HepG2 (cell line): ENCODE results near the gene PXMP4. TPM values are rescaled to one million over a fixed set of nuclear protein-coding genes. Genes with fewer than 3 reads are reported as not detected.
A peak's percentile ranks its signal among the peaks of the same experiment; 100 is the strongest.

Source experiments
- ATAC-seq: fragments of 200-7000 bp; cut with Tn5 transposase; 3 replicates; pipeline ENCODE4 v1.9.1; 2020; ENCODE audit warnings: mild to moderate bottlenecking, moderate library complexity
- BruUV-seq: library from RNA; stranded (reverse); fragments of 400-500 nt; replicated peaks from 2 replicates; lab custom pipeline; 2021; lab: Mats Ljungman, UMichigan
- CTCF ChIA-PET: fragments of 300-600 bp; formaldehyde crosslinking; extraction: SDS; loops from one replicate; lab custom pipeline; 2021; ENCODE audit warnings: low total read pairs, inconsistent platforms, low intra/inter-chr PET ratio; lab: Yijun Ruan, JAX
- POLR2A ChIA-PET: fragments of 350-600 bp; sonication (Branson Sonifier 250); formaldehyde crosslinking; loops from one replicate; lab custom pipeline; 2020; ENCODE audit warnings: antibody characterized with exemption, inconsistent platforms; lab: Yijun Ruan, JAX
- DNase-seq: peaks from one replicate; pipeline ENCODE4 v3.0.0-alpha.2; 2015; ENCODE audit warnings: low spot score
- FAIRE-seq: peaks from 3 replicates; lab custom pipeline; 2011; peaks lifted over from hg19 to GRCh38; lab: Jason Lieb, UNC
- H2AFZ ChIP-seq: one replicate; pipeline ENCODE4 v1.6.1; 2011; ENCODE audit warnings: low read length, inconsistent platforms
- H3K27ac ChIP-seq: fragments of 300-600 bp; 3 replicates; pipeline ENCODE4 v1.8.0; 2011; ENCODE audit warnings: mixed run types, mild to moderate bottlenecking, mixed read lengths, low read length, inconsistent platforms; ENCODE audit not compliant: insufficient read depth; ENCODE audit errors: extremely low read length
- H3K27me3 ChIP-seq, 2 experiments: fragments of 200-600 bp in 1 of 2; 2 replicates in 1 of 2; 3 replicates in 1 of 2; pipeline versions ENCODE4 v1.6.0 to v1.8.0; 2011; ENCODE audit warnings: low read length in 2 of 2, mild to moderate bottlenecking in 2 of 2, moderate library complexity in 2 of 2, inconsistent platforms in 1 of 2; ENCODE audit not compliant: insufficient read depth in 2 of 2, control insufficient read depth in 1 of 2
- H3K36me3 ChIP-seq, 2 experiments: fragments of 200-600 bp in 1 of 2; replicated peaks in 1 of 2; 2 replicates in 1 of 2; 3 replicates in 1 of 2; pipeline versions ENCODE4 v1.5.1 to v1.8.0; 2011; ENCODE audit warnings: low read length in 2 of 2, inconsistent platforms in 1 of 2; ENCODE audit not compliant: insufficient read depth in 2 of 2, control insufficient read depth in 1 of 2
- H3K4me1 ChIP-seq: 2 replicates; pipeline ENCODE4 v1.5.1; 2012; ENCODE audit warnings: low read length, inconsistent platforms; ENCODE audit not compliant: insufficient read depth
- H3K4me2 ChIP-seq: 2 replicates; pipeline ENCODE4 v1.6.0; 2011; ENCODE audit warnings: low read depth, low read length, inconsistent platforms
- H3K4me3 ChIP-seq, 3 experiments: fragments of 200-600 bp in 1 of 3; sonication (generic), shearing (Covaris generic) in 1 of 3; replicated peaks in 1 of 3; 2 replicates each; pipeline ENCODE4 v1.5.1; 2011 to 2016; ENCODE audit warnings: low read length in 3 of 3, inconsistent platforms in 2 of 3, low read depth in 2 of 3, mild to moderate bottlenecking in 2 of 3, control low read depth in 1 of 3, mixed read lengths in 1 of 3; ENCODE audit not compliant: insufficient read depth in 1 of 3
- H3K79me2 ChIP-seq: one replicate; pipeline ENCODE4 v1.6.1; 2011; ENCODE audit warnings: low read length, inconsistent platforms; ENCODE audit not compliant: insufficient read depth
- H3K9ac ChIP-seq: 2 replicates; pipeline ENCODE4 v1.6.0; 2011; ENCODE audit warnings: mild to moderate bottlenecking, low read depth, low read length, inconsistent platforms; ENCODE audit not compliant: insufficient read depth
- H3K9me3 ChIP-seq: 2 replicates; pipeline ENCODE4 v1.5.1; 2012; ENCODE audit warnings: mild to moderate bottlenecking, low read length
- H4K20me1 ChIP-seq: 2 replicates; pipeline ENCODE4 v1.6.0; 2011; ENCODE audit warnings: inconsistent platforms, mild to moderate bottlenecking, low read length, moderate library complexity; ENCODE audit not compliant: insufficient read depth
- CEBPB ChIP-seq: IDR thresholded peaks from 2 replicates; pipeline ENCODE4 v1.6.1; 2011; ENCODE audit warnings: low read depth, low read length, improper control_type of control experiment, borderline replicate concordance
- SOX13 ChIP-seq, 3 experiments: fragments of 450-650 bp in 1 of 3; sonication (generic) in 1 of 3; formaldehyde crosslinking in 1 of 3; IDR thresholded peaks in 2 of 3; conservative IDR thresholded peaks in 1 of 3; 2 replicates each; pipeline versions ENCODE4 v1.5.0 to v1.6.1; 2016 to 2020; ENCODE audit warnings: antibody characterized with exemption in 1 of 3, mild to moderate bottlenecking in 1 of 3, missing compliant biosample characterization in 1 of 3, missing genetic modification reagents in 1 of 3, moderate library complexity in 1 of 3
- ZKSCAN1 ChIP-seq: fragments of 150-350 bp; IDR thresholded peaks from 2 replicates; pipeline ENCODE4 v1.6.1; 2014; ENCODE audit warnings: low read length
- ZNF253 ChIP-seq: sonication (generic); formaldehyde crosslinking; IDR thresholded peaks from 2 replicates; pipeline ENCODE4 v1.8.0; 2022; ENCODE audit warnings: mild to moderate bottlenecking, missing genetic modification reagents, borderline replicate concordance
- ZNF576 ChIP-seq: sonication (generic); formaldehyde crosslinking; IDR thresholded peaks from 2 replicates; pipeline ENCODE4 v1.4.0; 2020; ENCODE audit warnings: mild to moderate bottlenecking, missing genetic modification reagents
- ZNF605 ChIP-seq: sonication (generic); formaldehyde crosslinking; IDR thresholded peaks from 2 replicates; pipeline ENCODE4 v1.8.0; 2022; ENCODE audit warnings: mild to moderate bottlenecking, missing genetic modification reagents
- WGBS: methylation state at CpG from one replicate; pipeline ENCODE4 v1.1.6; 2017; ENCODE audit warnings: low lambda C conversion rate; 5-methylcytosine and 5-hydroxymethylcytosine counted together
- in situ Hi-C: cut with HindIII; loops from 2 replicates; pipeline ENCODE4 v1.10.0; 2017; ENCODE audit warnings: low pct_unique_long_range_greater_than_20kb; ENCODE audit not compliant: extremely low pct_ligation_motif_present
- intact Hi-C: fragments of 100-400 bp; cut with micrococcal nuclease; formaldehyde crosslinking; loops from one replicate; pipeline ENCODE4 v1.10.0; 2022; ENCODE audit not compliant: unreplicated experiment
- polyA plus RNA-seq, 8 experiments: library from polyadenylated mRNA; depleted of rRNA in 3 of 8; stranded (reverse) in 7 of 8; unstranded in 1 of 8; fragments of >200 nt; fragmentation: Illumina TruSeq in 4 of 8; extraction: Trizol in 4 of 8; gene quantifications; 2 replicates each; pipeline versions ENCODE4 v1.2.1 to v1.2.3, GENCODE V29; 2011 to 2016; ENCODE audit warnings: low read depth in 4 of 8, missing spikeins in 1 of 8, mixed read lengths in 1 of 8; ENCODE audit not compliant: insufficient read depth in 1 of 8
- total RNA-seq, 5 experiments: library from RNA; depleted of rRNA; stranded (reverse); fragments of >200 nt; fragmentation: Illumina TruSeq; extraction: Trizol; gene quantifications; 2 replicates each; pipeline ENCODE4 v1.2.3, GENCODE V29; 2016; ENCODE audit warnings: low read depth in 1 of 5

The PXMP4 gene
- total and polyA plus RNA-seq, 2 of the 13 experiments (the other 11 are each of a cell fraction or from before 2014, with no cell fraction given) = not detected

- no peak for FAIRE-seq
- BruUV-seq = no TSS peak
- no peak overlapping the region for H3K4me2 ChIP-seq
- intact Hi-C loops (no loop called here), in situ Hi-C loops (no loop called here)
- WGBS = 92% methylated on average over 5 of the region's 5 CpGs
- CTCF ChIA-PET = no interaction called here
- no peak for ATAC-seq
- no peak overlapping the region for H2AFZ ChIP-seq
- no peak overlapping the region for H3K27ac ChIP-seq
- no peaks in the 10 kb centered on the region for H3K4me1 ChIP-seq
- 0 out of 5 replicates have a peak, but pooled peaks cover 0 to 3% of the 10 kb centered on the region in 2 experiments for H3K36me3 ChIP-seq
- H3K4me3 ChIP-seq = no peak overlapping the region
- no peak for DNase-seq
- no peaks in the 10 kb centered on the region for H3K79me2 ChIP-seq
- no peak overlapping the region for H3K9ac ChIP-seq
- POLR2A ChIA-PET = no interaction called here
- 0 out of 2 replicates have a peak, but pooled peaks have one; percentile 30 for TF ChIP-seq ZNF253 (CRISPR knock-in tag)
- TF ChIP-seq ZKSCAN1 = peak; percentile 58
- TF ChIP-seq CEBPB = peak; percentile 27; the same call in 1 of the 2 replicates
- no peak for TF ChIP-seq ZNF605
- no peak for TF ChIP-seq ZNF576
- H3K27me3 ChIP-seq = no peaks in the 10 kb centered on the region
- no peaks in the 10 kb centered on the region for H4K20me1 ChIP-seq
- no peaks in the 10 kb centered on the region for H3K9me3 ChIP-seq
These were observed 45.5 kb upstream of the PXMP4 start for GRCh38 chr20:33765592-33765991.

GRCh38 chr20:33765099-33765498 lies 45.0 kb upstream of the PXMP4 start:
- Histone ChIP-seq H3K9me3 (no peaks in the 10 kb centered on the region), H2AFZ (no peak overlapping the region), H3K79me2 (no peaks in the 10 kb centered on the region), H3K36me3 (0 out of 5 replicates have a peak, but pooled peaks cover 0 to 3% of the 10 kb centered on the region in 2 experiments), H3K4me2 (no peak overlapping the region), H3K4me1 (no peaks in the 10 kb centered on the region), H4K20me1 (no peaks in the 10 kb centered on the region), H3K9ac (no peak overlapping the region), H3K27me3 (no peaks in the 10 kb centered on the region), H3K27ac (no peak overlapping the region), H3K4me3 (no peak overlapping the region)
- intact Hi-C loops = no loop called here
- 94% methylated on average over 2 of the region's 2 CpGs for WGBS
- ChIA-PET CTCF (no interaction called here), POLR2A (no interaction called here)
- TF ChIP-seq SOX13 (IDR thresholded peaks at IDR 0.05) (no peak), SOX13 (CRISPR knock-in tag; conservative IDR thresholded peaks at IDR 0.05 in 1 of 2, IDR thresholded peaks at IDR 0.05 in 1 of 2) (no peak), ZKSCAN1 (peak; percentile 85; the same call in 1 of the 2 replicates)
- DNase-seq = no peak
- ATAC-seq = no peak
- no peak for FAIRE-seq
- in situ Hi-C loops = no loop called here
- BruUV-seq = no TSS peak
